ENCODE measurements around the gene MYO15A.

Gene MYO15A, protein sequence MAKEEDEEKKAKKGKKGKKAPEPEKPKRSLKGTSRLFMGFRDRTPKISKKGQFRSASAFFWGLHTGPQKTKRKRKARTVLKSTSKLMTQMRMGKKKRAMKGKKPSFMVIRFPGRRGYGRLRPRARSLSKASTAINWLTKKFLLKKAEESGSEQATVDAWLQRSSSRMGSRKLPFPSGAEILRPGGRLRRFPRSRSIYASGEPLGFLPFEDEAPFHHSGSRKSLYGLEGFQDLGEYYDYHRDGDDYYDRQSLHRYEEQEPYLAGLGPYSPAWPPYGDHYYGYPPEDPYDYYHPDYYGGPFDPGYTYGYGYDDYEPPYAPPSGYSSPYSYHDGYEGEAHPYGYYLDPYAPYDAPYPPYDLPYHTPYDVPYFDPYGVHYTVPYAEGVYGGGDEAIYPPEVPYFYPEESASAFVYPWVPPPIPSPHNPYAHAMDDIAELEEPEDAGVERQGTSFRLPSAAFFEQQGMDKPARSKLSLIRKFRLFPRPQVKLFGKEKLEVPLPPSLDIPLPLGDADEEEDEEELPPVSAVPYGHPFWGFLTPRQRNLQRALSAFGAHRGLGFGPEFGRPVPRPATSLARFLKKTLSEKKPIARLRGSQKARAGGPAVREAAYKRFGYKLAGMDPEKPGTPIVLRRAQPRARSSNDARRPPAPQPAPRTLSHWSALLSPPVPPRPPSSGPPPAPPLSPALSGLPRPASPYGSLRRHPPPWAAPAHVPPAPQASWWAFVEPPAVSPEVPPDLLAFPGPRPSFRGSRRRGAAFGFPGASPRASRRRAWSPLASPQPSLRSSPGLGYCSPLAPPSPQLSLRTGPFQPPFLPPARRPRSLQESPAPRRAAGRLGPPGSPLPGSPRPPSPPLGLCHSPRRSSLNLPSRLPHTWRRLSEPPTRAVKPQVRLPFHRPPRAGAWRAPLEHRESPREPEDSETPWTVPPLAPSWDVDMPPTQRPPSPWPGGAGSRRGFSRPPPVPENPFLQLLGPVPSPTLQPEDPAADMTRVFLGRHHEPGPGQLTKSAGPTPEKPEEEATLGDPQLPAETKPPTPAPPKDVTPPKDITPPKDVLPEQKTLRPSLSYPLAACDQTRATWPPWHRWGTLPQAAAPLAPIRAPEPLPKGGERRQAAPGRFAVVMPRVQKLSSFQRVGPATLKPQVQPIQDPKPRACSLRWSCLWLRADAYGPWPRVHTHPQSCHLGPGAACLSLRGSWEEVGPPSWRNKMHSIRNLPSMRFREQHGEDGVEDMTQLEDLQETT (N-terminal part only)

DNA sequence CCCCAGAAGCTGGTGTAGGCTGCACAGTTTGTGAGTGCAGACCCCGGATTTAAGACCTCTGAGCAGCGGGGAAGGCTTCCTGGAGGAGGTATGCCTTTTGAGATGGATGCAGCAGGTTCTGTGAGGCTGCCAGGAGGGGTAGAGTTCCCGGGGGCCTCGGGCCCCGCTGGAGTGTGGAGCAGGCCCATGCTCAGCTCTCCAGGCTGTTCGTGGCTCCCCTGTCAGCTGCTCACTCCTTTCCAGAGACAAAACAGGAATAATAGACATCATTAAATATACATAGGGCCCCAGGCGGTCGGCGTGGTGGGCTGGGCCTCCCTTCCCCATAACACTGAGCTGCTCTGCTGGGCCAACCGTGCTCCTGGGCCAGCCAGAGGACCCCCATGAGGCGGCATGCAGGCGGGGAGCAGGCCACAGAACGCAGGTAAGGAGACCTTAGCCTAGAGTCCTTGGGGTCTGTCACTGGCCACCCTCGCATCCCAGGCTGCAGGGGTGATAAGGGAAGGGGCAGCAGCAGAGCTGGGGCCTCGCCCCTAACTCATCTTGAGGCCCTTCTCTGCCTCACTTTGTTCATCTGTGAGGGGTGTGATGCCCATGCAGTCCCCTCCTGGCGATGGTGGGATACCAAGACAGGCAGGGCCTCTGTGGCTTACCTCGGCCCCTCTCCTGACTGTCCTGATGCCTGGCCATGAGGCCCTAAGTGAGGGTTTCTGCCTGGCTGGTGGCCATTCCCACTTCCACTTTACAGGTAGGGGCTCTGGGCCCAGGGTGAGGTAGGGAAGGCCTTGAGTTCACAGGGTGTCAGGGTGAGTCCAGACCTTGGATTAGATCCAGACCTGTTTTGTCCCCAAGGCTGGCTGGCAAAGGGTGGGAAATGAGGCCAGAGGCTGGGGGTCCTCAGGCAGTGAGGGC lies at the start of gene MYO15A:
Gene MYO15A, plus strand, starts transcription at position 356 of the 912 bp plus-strand sequence. CDS start 10,045 bp downstream, outside the sequence.
- DNase-seq (ENCODE audit: low read depth in 2 of 3, low spot score in 1 of 3): no peak

DNA sequence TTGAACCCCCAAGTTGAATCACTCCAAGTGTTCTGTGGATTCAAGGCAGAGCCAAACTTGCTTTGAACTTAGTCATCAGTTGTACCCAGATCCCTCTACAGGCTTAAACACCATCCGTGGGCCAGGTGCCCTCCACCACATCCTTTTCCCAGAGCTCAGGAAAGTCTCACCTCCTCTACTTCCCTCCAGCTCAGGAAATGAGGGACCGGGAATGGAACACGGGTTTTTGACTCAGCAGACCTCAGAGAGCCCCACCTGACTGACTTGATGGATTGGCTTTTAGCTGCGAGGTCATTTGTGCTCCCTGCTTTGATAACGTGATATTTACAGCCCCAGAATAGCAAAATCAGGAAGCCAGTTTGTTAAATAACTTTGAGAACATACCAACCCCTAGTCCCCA lies 49.3 kb upstream of the MYO15A start:
- no peak for DNase-seq (ENCODE audit: low read depth in 2 of 3, low spot score in 1 of 3)

DNA sequence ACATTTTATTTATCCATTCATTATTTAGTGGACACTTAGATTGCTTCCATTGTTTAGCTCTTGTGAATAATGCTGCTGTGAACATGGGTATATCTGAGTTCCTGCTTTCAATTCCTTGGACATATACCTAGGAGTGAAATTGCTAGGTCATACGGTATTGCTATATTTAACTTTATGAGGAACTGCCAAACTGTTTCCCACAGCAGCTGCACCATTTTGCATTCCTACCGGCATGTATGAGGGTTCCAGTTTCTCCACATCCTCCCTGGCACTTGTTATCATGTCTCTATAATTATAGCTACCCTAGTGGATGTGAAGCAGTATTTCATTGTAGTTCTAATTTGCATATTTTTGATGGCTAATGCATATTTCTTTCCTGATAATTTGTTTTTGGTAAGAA lies 44.5 kb upstream of the MYO15A start:
- DNase-seq (ENCODE audit: low read depth in 2 of 3, low spot score in 1 of 3): no peak

DNA sequence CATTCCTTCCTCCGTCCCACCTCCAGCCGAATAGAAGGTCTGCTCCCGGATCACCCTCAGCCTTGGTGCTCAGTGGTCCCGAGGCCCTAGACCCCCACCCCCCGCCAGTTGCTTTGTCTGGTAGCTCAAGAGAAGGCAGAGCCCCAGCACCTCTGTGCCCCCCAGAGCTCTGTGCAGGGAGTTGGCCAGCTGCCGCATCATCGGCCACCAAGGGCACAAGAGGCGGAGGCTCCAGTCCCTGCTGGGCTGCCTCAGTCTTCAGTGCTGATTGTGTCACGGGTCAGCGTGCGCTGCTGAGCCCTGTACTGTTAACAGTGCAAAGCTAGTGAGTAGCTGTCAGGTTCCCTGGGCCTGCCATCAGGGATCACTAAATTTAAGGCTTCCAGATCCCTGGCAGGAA lies 43.0 kb upstream of the MYO15A start:
- no peak for DNase-seq (ENCODE audit: low read depth in 2 of 3, low spot score in 1 of 3)

DNA sequence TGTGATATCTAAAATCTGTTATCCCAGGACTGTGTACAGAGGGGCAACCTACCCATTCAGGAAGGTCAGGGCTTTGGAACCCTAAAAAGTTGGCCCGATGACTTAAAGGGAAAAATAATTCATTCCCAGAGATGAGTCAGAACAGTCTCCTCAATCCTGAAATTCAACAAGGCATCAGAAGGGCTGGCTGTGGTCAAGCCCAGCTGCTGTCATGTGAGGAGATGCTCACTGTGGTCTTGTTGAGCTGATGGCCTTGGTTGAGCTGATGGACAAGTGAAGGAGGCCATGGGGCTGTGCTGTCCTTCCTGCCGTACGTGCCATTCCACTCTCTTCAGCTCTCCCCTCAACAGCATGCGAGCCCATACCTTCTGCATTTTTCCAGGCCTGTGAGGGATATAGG lies 41.7 kb upstream of the MYO15A start:
- no peak for DNase-seq (ENCODE audit: low read depth in 2 of 3, low spot score in 1 of 3)

DNA sequence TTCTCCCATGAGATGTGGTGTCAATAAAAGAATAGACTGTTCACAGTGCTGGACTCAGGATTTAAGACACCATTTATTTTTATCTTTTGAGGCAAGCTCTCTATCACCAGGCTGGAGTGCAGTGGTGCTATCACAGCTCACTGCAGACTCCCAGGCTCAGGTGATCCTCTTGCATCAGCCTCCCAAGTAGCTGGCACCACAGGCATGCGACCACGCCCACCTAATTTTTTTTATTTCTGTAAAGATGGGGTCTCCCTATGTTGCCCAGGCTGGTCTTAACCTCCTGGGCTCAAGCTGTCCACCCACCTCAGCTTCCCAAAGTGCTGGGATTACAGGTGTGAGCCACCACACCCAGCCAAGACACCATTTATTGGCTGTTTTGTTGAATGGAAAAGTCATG lies 39.5 kb upstream of the MYO15A start:
- DNase-seq (ENCODE audit: low read depth in 2 of 3, low spot score in 1 of 3): no peak

DNA sequence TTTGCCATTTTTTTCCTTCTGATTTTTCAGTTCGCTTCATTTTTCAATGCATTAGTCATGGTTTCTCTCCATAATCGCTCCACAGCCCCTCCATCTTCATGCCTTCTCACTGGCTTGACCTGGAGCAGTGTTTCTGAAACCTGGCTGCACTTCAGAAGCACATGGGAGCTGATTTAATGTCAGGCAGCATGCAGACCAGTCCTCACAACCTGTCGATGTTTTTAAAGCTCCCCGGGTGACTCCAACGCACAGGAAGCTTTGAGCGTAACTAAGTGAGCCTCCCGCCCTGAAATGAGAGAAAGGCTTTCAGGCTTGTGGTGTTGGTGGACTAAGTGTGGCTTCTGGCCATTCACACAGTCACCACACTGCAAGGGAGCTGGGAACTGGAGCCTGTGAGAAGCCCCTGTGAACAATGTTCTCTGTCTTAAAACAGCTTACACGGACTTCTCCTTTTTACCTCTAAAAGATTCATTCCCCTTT lies 37.7 kb upstream of the MYO15A start:
- DNase-seq (ENCODE audit: low read depth in 2 of 3, low spot score in 1 of 3): no peak

DNA sequence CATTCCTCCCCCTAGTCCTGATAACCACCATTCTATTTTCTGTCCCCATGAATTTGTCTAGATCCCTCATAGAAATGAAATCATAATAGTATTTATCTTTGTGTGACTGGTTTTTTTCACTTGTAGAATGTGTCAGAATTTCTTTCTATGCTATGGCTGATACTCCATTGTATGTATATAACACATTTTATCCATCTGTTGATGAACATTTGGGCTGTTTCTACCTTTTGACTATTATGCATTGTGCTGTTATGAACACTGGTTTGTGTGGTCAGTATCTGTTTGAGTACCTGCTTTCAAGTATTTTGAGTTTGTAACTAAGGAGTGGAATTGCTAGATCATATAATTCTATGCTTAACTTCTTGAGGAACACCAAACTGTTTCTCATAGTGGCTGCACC lies 36.8 kb upstream of the MYO15A start:
- DNase-seq (ENCODE audit: low read depth in 2 of 3, low spot score in 1 of 3): no peak

DNA sequence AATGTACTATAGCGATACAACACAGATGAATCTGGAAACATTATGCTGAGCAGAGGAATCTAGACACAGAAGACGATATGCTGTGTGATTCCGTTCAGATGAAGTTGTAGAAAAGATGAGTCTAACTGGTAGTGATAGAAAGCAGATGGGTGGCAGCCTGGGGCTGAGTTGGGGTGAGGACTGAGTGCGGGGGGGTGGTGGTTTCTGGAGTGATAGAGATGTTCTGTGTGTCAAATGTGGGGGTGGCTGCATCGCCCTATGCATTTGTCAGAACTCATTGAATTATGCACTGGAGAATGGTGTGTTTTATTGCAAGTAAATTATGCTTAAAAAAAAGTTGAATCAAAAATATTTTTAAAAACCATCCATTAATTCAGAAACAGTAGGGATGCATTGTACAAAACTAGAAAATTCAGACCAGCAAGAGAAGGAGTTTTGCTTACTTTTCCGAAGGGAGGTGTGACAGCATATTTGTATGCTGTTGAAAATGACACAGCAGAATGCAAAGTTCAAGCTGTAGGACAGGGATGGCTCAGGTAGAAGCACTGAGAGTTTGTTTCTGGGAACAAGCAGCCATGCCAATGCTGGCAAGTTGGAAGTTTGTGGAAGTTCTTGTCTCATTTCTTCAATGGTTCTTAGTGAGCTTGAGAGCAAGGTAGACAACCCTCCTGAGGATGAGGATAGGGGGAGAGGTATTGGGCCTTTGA lies 33.8 kb upstream of the MYO15A start:
- no peak for DNase-seq (ENCODE audit: low read depth in 2 of 3, low spot score in 1 of 3)

DNA sequence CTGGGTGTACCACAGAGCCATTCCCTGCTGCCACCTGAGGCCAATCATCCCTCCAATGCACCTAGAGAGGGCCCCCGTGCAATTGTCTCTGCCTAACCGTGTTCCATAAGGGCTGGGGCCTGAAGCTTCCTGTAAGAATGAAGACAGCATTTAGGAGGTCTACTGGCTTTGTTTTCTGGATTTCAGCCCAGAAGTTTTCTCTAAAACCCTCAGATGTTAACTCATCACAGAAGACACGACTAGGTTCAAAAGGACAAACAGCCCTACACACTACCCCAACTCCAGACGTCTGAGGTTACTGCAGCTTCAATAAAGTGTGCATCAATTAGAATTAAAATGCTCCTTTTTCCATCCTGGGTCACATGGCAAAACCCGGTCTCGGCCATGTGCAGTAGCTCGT lies 31.6 kb upstream of the MYO15A start:
- DNase-seq (ENCODE audit: low read depth in 2 of 3, low spot score in 1 of 3): no peak

DNA sequence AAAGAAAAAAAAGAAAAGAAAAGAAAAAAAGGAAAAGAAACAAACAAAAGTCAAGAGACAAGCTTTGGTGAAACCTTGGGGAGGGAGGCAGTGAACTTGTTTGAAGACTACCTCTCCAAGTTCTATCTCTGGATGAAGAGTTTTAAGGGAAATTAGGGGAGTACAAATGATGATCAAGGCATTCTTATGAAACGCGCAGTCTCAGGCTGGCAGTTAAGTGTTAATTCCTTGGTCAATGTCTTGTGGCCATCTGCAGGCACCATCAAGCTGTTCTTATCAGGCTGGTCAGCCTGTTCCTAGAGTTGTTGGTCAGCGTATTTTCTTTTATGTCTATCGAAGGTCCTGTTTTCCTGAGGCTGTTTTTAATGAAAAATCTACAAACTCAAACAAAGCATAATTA lies 29.0 kb upstream of the MYO15A start:
- DNase-seq (ENCODE audit: low read depth in 2 of 3, low spot score in 1 of 3): no peak

DNA sequence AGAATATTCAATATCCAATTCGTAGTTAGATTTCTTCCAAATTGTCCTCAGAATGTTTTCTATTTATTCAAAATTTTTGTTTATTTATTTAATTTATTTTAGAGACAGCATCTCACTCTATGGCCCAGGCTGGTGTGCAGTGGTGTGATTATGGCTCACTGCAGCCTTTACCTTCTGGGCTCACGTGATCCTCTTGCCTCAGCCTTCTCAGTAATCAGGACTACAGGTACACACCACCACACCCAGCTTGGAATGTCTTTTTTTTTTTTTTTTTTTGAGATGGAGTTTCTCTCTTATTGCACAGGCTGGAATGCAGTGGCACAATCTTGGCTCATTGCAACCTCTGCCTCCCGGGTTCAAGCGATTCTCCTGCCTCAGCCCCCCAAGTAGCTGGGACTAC lies 24.3 kb upstream of the MYO15A start:
- no peak for DNase-seq (ENCODE audit: low read depth in 2 of 3, low spot score in 1 of 3)

DNA sequence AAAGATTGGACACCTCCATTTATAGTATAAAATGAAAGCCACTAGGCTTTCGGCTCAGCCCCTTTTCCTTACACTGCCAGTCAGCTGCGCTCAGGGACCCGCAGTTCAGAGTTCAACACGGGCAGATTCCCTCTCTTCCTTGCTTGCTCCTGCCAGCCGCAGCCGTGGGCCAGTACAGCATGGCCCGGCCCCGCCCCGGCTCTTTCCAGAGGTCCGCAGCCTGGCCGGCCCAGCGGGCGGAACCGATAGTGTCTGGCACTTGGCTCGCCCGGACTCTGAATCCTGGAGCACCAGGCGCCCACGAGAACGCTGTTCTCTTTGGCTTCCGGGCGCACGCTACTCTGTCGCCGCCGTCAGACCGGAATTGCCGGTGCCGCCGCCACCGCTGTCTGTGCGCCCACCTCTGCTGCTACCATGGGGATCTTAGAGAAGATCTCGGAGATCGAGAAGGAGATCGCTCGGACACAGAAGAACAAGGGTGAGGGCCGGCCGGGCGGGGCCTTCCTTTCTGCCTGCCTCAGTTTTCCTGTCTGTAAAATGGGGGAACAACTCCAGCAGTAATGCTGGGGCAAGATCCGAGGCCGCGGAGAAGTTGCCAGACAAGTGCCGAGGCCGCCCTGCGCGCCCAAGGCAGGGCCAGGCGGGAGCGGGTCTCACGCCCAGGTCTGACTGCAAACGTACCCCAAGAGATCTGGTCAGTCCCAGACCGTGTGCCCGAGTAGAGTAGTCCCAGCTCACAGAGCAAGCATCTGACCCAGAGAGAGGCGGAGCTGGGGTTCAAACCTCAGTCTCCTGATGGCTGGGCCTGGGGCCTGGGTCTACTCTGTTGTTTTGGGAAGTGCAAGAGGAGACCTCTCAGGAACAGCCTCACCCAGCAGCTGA lies 20.7 kb upstream of the MYO15A start, which contains the start of gene DRG2:
Gene DRG2, plus strand, starts transcription at position 339 of the 882 bp plus-strand sequence. Its CDS starts 76 bp downstream, at position 415.
- DNase-seq (ENCODE audit: low read depth in 2 of 3, low spot score in 1 of 3): peak; percentile 85 to 95 (median 87)

DNA sequence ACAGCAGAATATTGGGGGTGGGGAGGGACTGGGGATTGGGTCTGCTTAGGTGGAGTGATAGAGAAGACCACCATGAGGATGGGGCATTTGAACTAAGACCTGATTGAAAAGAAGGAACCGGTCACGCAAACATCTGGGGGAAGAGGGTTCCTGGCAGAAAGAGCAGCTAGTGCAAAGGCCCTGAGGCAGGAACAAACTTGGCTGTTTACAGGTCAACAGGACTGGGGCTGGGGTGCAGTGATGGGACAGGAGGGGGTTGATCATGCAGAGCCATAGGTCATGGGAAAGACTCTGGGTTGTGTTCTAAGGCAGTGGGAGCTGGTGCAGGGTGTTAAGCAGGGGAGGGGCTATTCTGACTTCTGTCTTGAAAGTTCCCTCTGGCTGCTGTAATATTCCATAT lies 18.9 kb upstream of the MYO15A start:
- no peak for DNase-seq (ENCODE audit: low read depth in 2 of 3, low spot score in 1 of 3)

DNA sequence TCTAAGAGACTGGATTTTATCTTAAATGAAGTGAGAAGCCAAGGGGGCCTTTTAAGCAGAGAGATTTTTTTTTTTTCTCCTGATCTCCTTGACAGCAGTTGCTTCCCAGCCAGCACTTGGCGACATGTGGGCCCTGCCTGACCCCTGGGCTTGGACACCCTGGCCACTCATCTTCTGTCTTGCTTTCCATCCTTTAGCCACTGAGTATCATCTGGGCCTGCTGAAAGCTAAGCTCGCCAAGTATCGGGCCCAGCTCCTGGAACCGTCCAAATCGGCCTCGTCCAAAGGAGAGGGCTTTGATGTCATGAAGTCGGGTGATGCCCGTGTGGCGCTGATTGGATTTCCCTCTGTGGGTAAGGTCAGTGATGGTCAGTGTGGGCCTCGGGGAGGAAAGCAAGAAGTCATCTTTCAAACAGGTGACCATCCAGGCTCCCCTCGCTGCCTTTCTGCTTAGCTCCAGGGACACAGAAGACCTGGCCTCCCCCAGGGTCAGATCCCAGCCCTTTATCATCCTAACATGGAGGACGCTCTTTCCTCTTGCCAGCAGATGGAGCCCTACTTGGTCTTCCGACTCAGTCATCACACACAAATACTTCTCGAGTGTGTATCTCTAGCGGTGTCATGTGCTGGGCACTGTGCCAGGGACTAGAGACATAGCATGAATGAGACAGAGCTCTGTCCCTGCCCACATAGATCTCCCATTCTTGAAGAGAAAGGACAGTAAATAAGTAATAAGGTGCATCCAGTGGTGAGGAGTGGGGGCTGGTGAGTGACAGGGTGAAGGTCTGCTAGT lies 14.7 kb upstream of the MYO15A start:
- DNase-seq (ENCODE audit: low read depth in 2 of 3, low spot score in 1 of 3): peak in 1 of 3 donors; percentile 20

DNA sequence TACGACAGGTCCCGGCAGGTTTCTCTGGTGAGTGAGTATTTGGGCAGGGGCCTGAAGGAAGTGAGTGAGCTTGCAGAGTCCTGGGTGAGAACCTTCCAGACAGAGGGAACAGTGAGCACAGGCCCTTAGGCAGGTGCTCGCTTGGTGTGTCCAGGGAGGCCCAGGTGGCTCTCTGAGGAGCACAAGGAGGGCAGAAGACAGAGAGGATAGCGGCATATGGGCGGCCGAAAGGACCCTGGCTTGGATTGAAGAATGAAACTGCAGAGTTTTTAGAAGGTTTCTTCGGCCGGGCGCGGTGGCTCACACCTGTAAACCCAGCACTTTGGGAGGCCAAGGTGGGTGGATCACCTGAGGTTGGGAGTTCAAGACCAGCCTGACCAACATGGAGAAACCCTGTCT lies 14.1 kb upstream of the MYO15A start:
- no peak for DNase-seq (ENCODE audit: low read depth in 2 of 3, low spot score in 1 of 3)

DNA sequence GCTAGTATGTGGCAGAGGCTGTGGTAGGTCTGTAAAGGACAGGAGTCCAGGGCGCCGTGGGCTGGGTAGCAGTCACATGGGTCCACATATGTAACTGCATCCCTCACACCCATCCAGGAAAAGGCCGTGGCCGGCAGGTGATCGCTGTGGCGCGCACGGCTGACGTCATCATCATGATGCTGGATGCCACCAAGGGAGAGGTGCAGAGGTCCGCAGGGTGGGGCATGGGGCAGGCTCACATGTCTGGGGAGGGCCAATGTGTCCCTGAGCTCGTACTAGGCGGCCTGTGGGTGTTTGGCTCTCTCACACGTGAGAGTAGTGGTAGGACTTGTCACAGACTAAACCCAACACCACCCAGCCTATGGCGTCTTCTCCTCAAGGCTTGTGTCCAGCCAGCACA lies 9.0 kb upstream of the MYO15A start:
- DNase-seq (ENCODE audit: low read depth in 2 of 3, low spot score in 1 of 3): no peak

DNA sequence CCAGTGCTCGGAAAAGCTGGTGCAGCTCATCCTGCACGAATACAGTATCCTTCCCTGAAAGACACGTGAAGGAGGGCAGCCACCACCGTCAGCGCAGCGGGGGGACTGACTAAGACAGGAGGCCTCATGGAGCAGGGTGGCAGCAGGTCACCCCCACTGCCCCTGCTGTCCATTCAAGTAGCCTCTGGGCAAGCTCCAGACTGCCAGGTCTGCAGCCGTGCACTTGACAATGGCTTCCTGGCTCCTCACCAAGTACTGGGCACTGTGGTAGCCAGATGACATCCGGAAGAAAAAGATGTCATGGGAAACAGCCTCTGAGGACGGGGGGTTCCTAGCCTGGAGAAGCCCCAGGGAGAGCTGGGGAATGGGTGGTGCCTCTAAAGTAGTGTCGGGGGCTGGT lies 7.9 kb upstream of the MYO15A start:
- no peak for DNase-seq (ENCODE audit: low read depth in 2 of 3, low spot score in 1 of 3)

All from stimulated activated CD4-positive, alpha-beta T cell treated with anti-CD3 and anti-CD28 coated beads, Interleukin-12 subunit alpha, Interleukin-12 subunit beta, amount 100 ng/mL, for 48 hours (primary cell).